ENCODE results near the gene CDK2. TPM values are rescaled to one million over a fixed set of nuclear protein-coding genes. Genes with fewer than 3 reads are reported as not detected.
"Not testable (repeated sequence)": the region's sequence is repeated elsewhere in the genome, so short reads cannot be mapped to it uniquely, and the experiment has no call there.

The CDK2 gene
- total RNA-seq, 2 experiments from 2014 or later: 86.7 to 90.1 TPM

DNA sequence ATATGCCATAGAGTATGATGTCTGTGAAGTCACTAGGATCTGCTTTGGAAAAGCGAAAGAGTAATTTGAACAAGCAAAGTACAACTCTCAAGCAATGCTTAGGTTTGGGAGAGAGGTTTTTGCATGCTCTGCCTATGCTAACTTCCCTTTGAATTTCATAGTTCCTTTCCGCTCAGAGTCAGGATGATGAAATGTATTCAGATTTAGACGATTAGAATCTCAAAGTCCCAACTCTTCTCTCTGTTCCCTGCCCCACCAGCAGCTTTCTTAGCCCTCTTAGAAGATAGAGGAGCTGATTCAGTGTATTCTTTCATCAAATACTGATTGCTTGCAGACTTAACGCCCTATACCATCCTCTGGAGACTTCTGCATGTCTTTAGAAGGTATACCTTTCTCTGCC is 18.7 kb downstream of the CDK2 start:
- H3K4me3 Mint-ChIP-seq: no peak overlapping the region
- H3K27me3 Mint-ChIP-seq: no peaks in the 10 kb centered on the region
- no peaks in the 10 kb centered on the region for H3K9me3 Mint-ChIP-seq
- no peak overlapping the region for H3K27ac Mint-ChIP-seq
- DNase-seq: no peak
- H3K36me3 Mint-ChIP-seq (ENCODE audit: low read depth): peaks cover 14% of the 10 kb centered on the region
- intact Hi-C loops (cut with micrococcal nuclease): no loop called here
- ChIA-PET POLR2A (interaction anchor here (2.4 kb wide), 1 partner anchor 11 kb away, joined by 8 read pairs; the partner anchor contains the start of gene RAB5B), CTCF (interaction anchor here (1.1 to 3.4 kb wide), 6 partner anchors 10 to 247 kb away, joined by 3 to 33 read pairs (median 4); partner anchors contain the start of gene RAB5B)
- peaks cover 2% of the 10 kb centered on the region for H3K4me1 Mint-ChIP-seq (ENCODE audit: low read depth)
- TF ChIP-seq, protein P1, sequence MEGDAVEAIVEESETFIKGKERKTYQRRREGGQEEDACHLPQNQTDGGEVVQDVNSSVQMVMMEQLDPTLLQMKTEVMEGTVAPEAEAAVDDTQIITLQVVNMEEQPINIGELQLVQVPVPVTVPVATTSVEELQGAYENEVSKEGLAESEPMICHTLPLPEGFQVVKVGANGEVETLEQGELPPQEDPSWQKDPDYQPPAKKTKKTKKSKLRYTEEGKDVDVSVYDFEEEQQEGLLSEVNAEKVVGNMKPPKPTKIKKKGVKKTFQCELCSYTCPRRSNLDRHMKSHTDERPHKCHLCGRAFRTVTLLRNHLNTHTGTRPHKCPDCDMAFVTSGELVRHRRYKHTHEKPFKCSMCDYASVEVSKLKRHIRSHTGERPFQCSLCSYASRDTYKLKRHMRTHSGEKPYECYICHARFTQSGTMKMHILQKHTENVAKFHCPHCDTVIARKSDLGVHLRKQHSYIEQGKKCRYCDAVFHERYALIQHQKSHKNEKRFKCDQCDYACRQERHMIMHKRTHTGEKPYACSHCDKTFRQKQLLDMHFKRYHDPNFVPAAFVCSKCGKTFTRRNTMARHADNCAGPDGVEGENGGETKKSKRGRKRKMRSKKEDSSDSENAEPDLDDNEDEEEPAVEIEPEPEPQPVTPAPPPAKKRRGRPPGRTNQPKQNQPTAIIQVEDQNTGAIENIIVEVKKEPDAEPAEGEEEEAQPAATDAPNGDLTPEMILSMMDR (IDR thresholded peaks at IDR 0.05): no peak
- ATAC-seq: no peak

DNA sequence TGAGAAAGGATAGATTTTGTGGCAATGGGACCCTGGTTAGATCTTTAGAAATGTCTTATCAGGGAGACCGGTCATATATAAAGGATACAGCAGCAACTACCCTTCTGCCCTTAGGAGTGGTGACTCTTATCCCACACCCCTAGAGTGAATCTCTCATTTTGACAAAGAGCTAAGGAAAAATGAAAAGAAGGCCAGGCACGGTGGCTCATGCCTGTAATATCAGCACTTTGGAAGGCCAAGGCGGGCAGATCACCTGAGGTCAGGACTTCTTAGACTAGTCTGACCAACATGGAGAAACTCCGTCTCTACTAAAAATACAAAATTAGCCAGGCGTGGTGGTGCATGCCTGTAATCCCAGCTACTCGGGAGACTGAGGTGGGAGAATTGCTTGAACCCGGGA is 19.3 kb downstream of the CDK2 start:
- intact Hi-C loops (cut with micrococcal nuclease); H3K9me3 Mint-ChIP-seq; H3K4me3 Mint-ChIP-seq; ATAC-seq; DNase-seq; H3K4me1 Mint-ChIP-seq (ENCODE audit: low read depth); H3K27ac Mint-ChIP-seq; H3K27me3 Mint-ChIP-seq: not testable (repeated sequence)
- ChIA-PET POLR2A (interaction anchor here (1.6 to 2.4 kb wide), 2 partner anchors 11 to 59 kb away, joined by 3 to 8 read pairs; partner anchors contain the start of gene RAB5B), CTCF (interaction anchor here (1.1 to 3.4 kb wide), 5 partner anchors 9 to 248 kb away, joined by 3 to 33 read pairs (median 5); partner anchors contain the start of gene RAB5B)
- H3K36me3 Mint-ChIP-seq (ENCODE audit: low read depth): peaks cover 19% of the 10 kb centered on the region

DNA sequence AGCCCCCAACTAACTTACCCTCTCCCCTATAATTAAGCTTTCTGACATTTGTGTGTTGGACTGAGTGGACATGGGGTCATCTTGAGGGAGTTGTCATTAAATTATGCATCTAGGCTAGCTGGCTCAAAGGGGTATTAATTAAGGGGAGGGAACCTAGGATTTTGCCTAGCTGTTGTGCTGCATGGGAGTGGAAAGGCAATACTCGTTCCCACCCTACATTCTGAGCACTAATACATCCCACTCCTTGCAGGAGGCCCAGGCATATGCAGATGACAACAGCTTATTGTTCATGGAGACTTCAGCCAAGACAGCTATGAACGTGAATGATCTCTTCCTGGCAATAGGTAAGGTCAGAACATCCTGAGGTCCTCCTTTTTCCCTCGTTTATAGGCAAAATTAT is 24.5 kb downstream of the CDK2 start:
- CTCF ChIA-PET: interaction anchor here (1.0 to 1.3 kb wide), 2 partner anchors 50 to 252 kb away, joined by 3 to 4 read pairs; no protein-coding TSS in a partner anchor
- Mint-ChIP-seq H3K9me3 (no peaks in the 10 kb centered on the region), H3K27ac (no peak overlapping the region), H3K27me3 (no peaks in the 10 kb centered on the region), H3K36me3 (ENCODE audit: low read depth) (peaks cover 27% of the 10 kb centered on the region), H3K4me3 (no peak overlapping the region), H3K4me1 (ENCODE audit: low read depth) (peaks cover 3% of the 10 kb centered on the region)
- no peak for DNase-seq
- intact Hi-C loops (cut with micrococcal nuclease): no loop called here
- TF ChIP-seq, protein P1 (IDR thresholded peaks at IDR 0.05): no peak
- no peak for ATAC-seq
- POLR2A ChIA-PET: interaction anchor here (0.6 to 1.5 kb wide), 3 partner anchors 16 to 24 kb away, joined by 3 to 7 read pairs (median 3); partner anchors contain the start of gene RAB5B

DNA sequence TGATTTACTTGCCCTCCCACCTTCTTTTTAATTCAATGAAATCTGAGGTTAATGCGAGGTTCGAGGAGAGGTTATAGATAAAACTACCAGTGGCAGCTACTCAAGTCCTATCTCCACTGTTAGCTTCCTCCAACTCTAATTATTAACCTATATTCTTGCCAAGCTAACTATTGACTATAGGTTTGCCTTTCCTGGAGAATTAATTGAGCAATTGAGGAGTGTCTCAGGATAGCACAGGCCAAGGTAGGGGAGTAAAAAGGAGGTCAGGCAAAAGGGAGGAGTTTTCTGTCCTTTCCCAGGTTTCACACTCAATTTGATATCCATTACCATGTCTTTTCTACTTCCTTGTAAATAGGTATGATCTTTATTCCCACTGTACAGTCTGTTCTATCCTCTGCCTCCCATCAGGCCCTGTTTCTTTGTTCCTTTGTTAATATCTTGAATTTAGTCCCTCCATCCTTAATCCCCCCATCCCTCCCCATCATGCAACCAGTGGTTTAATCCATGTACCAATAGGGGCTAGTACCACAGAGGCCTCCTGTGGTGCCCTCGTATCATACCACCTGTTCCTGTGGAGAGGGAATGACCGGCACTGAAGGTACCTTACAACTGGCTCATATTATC is 26.7 kb downstream of the CDK2 start:
- ATAC-seq: no peak
- Mint-ChIP-seq H3K4me1 (ENCODE audit: low read depth) (peaks cover 16% of the 10 kb centered on the region), H3K27me3 (peaks cover 11% of the 10 kb centered on the region), H3K27ac (peak overlapping the region; percentile 2), H3K4me3 (no peak overlapping the region), H3K36me3 (ENCODE audit: low read depth) (peaks cover 27% of the 10 kb centered on the region), H3K9me3 (no peaks in the 10 kb centered on the region)
- TF ChIP-seq, protein P1 (IDR thresholded peaks at IDR 0.05): no peak
- intact Hi-C loops (cut with micrococcal nuclease): no loop called here
- ChIA-PET CTCF (interaction anchor here (1.0 to 6.2 kb wide), 3 partner anchors 36 to 57 kb away, joined by 3 to 55 read pairs (median 20); no protein-coding TSS in a partner anchor), POLR2A (no interaction called here)
- DNase-seq: no peak

DNA sequence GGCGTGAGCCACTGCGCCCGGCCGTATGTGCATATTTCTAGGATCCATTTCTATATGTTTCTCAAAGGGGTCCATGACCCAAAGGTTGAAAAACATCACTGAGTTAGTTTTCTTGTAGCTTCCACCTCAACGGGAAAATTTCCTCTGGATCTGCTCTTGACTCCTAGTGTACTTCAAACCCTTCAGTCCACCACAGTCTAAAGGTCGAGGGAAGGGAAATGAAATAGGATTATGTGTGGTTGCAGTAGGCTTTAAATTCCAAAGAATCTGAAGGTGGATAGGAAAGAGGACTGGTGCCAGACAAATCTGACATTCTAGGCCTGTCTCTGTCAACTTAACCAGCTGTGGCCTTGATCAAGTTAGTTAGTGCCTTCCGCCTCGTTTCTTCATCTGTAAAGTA is 28.7 kb downstream of the CDK2 start:
- ChIA-PET POLR2A (interaction anchor here (1.0 to 2.8 kb wide), 8 partner anchors 21 to 163 kb away, joined by 3 to 17 read pairs (median 3); partner anchors contain the start of genes MYL6 and RAB5B), CTCF (interaction anchor here (0.6 to 6.2 kb wide), 43 partner anchors 8 to 256 kb away, joined by 3 to 88 read pairs (median 5); partner anchors contain the start of genes IKZF4, ORMDL2, PA2G4 and RAB5B)
- no peak for DNase-seq
- Mint-ChIP-seq H3K36me3 (ENCODE audit: low read depth) (peaks cover 24% of the 10 kb centered on the region), H3K4me3 (no peak overlapping the region), H3K4me1 (ENCODE audit: low read depth) (peaks cover 24% of the 10 kb centered on the region), H3K27ac (peak overlapping the region; percentile 20), H3K9me3 (no peaks in the 10 kb centered on the region), H3K27me3 (peaks cover 11% of the 10 kb centered on the region)
- TF ChIP-seq, protein P1 (IDR thresholded peaks at IDR 0.05): no peak
- intact Hi-C loops (cut with micrococcal nuclease): no loop called here
- no peak for ATAC-seq

Measured in activated CD8-positive, alpha-beta T cell treated with anti-CD3 and anti-CD28 coated beads for 36 hours (primary cell).